HG02973 (cell line): ENCODE results near the gene KAT7.

ENCODE experiments used
- ATAC-seq: cut with Tn5 transposase; IDR thresholded peaks from one replicate; pipeline ENCODE4 v1.9.1; 2021; ENCODE audit warnings: moderate library complexity; ENCODE audit not compliant: unreplicated experiment

Gene KAT7

GRCh38 chr17:49760296-49760695, 28.2 kb upstream of the KAT7 start:
- no peak for ATAC-seq

DNA sequence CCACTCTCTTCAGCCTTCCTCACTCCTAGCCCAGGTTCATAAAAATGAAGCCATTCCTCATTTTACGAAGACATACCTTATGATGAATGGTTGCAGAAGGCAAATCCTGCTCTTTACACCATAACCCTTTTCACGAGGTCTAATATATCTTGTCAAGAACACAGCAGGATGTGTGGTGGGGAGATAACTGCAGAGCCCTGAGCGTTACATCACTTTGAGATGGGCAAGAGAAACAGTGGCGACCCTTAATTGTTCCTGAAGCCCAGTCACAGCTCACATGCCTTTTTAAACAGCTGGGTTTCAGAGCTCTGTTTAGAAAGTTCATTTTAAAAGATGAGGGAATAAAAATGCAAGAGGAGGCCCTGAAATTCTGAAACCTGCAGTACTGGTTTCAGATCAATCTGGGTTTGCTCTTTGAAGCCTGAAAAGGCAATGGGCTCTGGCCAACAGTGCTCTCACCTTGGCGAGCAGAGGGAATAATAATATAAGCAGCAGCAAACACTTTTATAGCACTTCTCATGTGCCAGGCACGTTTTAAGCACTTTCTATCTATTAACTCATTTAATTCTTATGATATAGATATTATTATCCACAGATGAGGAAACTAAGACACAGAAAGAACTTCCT, 27.4 kb upstream of the KAT7 start:
- ATAC-seq, result no peak

DNA sequence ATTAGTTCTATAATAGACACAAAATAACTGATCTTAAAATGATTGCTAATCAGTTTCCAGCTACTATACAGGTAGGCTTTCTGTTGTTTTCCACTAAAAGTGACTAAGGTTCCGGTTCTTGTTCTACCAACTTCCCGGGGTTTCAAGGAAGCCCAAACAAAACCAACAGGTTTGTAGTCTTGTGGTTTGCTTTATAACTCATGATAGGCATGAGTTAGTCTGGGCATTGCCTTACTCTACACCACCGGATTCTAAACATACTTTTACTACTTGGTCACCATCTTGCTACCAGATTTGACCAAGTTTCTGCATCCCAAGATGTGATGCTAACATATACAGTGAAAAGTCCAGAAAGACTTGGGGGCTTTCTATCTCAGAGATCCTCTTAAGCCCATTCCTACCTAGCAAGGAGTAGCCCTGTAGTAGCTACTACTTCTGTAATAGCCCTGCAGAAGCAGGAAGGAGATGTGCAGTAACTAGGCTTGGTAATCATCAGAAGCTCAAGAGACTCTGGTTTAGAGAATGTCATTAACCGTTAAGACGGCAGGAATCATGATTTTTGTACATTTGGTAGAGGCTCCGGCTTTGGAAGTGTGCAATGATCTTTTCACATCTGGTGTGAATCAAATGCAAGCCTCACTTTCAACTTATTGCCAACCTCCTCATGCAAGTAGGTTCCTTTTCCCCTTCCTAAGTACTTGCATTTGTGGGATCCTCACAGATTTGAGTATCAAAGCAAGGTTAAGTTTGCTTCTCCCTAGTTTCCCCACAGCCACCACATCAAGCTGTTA, 26.1 kb upstream of the KAT7 start:
- no peak for ATAC-seq

- ATAC-seq, result peak; percentile 92
Observed at GRCh38 chr17:49763735-49764558, 24.5 kb upstream of the KAT7 start, which contains the start of gene FAM117A. Gene FAM117A (minus strand): TSS chr17:49764131. CDS start chr17:49764087, 44 bp downstream.

GRCh38 chr17:49764559-49765180, 23.8 kb upstream of the KAT7 start:
- no peak for ATAC-seq

DNA sequence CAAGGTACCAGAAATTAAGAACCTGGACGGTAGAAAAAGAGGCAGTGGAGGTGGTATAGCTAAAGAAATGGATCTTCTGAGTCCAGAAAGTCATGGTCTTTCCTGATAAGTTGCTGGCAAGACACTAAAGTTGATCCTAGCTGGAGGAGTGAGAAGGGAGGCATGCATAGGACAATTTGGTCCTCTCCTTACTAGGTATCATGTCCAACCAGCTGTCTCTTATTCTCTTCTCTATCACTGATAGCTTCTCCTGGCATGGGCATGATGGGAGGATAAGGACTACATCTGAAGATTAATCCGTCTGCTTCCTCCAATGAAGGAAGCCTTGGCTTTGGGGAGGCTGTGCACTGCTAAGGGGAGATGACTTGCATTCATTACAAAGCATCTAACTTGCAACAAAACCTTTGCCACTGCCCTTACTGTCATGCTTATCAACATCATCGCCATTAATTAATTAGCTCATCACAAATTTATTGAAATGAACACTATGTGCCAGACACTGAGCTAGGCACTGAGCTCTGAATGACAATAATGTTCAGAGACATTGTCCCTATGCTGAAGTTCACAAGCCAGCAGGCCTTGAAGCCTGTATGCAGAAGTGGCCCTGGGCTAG, 21.5 kb upstream of the KAT7 start:
- no peak for ATAC-seq

DNA sequence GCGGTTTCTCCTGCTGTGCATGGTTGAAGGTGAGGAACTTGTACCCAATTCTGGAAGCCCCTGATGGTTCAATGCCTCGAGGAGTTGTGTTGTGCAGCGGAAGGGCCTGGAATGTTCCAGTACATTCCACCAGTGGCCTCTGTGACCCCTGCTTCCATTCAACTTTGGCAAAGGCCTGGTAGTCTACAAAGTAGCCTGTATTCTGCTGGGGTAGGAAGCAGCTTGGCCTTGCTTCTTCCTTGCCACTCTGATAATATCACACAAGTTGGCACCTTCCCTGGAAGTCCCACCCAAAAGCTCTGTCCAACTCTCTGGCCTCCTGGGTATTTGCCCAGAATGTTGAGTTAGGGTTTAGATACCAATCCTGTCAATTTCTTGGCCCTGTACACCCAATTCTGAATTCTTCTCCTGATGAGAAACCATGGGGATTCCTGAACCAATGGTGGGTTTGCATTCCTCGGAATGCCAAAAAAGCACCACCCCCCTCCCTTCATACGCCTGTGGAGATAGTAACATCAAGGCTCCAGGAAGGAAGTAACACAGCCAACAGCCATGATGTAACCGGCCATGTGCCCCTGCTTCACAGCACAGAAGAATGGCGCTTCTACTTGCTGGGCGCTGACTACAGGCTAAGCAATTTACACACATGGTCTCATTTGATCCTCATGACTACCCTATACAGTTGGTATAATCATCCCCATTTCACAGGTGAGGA, 12.8 kb upstream of the KAT7 start:
- ATAC-seq, result no peak

- ATAC-seq, result no peak
Observed at GRCh38 chr17:49776551-49777300, 11.8 kb upstream of the KAT7 start.

- ATAC-seq, result no peak
Observed at GRCh38 chr17:49777563-49777962, 10.9 kb upstream of the KAT7 start.

- no peak for ATAC-seq
Observed at GRCh38 chr17:49779156-49779738, 9.2 kb upstream of the KAT7 start.

- no peak for ATAC-seq
Observed at GRCh38 chr17:49779739-49780231, 8.7 kb upstream of the KAT7 start.

DNA sequence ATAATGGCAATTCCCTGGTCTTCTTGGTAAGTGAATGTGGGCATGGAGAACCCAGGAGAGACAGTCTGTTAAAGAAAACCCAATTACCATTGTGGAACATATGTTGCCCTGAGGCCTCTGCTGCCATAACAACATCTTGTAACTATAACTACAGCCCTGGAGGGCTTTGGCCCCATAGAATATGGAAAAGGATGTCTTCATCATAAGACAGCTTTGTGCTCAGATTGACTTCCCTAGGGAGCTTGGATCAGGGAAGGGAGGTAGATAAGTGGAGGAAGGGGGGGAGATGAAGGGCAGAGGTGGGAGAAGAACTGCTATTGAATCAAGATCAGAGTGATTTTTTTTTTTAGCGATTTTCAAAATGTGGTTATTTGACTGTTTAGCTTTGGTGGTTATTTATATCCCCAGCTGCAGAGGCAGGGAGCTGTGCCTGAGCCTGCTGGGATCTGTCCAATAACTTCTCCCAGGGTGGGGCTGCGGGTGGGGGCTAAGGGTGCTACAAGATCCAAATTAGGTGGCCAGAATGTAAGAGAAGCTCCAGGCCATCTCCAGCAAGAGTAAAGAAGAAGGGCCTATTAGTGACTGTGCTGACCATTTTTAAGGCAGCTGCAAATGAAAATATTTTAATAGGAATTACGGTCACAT, 5.3 kb upstream of the KAT7 start:
- ATAC-seq, result no peak

DNA sequence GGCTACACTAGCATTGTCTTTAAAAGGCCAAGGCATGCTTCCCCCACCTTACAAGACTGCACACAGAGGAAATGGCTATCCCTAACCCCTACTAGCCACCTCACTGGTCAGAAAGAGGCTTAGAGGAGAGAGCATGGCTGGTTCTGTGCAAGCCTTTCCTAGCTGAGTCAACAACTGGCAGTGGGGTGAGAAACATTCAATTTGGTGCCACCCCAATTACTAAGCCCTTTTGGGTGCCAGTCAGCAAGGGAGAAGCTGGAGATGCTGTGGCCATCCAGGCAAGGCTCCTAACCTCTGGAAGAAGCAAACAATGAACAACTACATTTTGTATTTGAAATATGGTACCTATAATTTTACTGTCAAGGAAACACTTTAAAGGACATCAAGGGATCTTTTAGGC, 4.7 kb upstream of the KAT7 start:
- no peak for ATAC-seq

GRCh38 chr17:49784636-49785035, 3.8 kb upstream of the KAT7 start:
- ATAC-seq, result no peak

GRCh38 chr17:49787884-49788477, 500 bp upstream of the KAT7 start:
- ATAC-seq, result no peak

DNA sequence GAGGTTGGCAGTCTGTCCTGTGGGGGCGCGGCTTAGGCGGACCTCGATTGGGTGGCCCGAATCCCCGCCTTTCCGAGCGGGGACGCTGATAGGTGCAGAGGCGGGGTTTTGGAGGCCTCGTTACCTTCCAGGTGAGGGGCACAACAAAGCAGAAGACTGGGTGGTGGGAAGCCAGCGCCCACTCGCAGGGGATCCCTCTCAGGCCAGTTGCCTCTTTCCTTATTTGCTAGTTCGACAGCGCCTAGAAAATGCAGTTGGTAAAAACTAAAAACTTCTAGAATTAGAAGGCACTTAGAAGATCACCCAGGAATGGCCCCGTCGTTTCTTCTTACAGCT, 730 bp downstream of the KAT7 start:
- ATAC-seq, result no peak

DNA sequence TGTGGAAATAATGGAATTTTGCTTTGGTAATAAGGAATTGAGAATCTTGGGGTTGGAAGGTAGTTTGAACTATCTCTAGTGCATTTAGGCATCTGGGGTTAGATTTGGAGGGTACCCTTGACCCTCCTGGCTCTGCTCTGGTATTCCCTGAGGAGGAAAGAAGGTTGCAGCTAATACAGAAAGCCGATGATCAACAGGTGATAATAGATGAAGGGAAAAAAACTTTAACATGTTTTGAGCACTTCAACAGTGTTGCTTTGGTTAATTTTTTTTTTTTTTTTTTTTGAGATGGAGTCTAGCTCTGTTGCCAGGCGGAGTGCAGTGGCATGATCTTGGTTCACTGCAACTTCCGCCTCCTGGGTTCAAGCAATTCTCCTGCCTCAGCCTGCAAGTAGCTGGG, 4.8 kb downstream of the KAT7 start:
- ATAC-seq, result no peak

DNA sequence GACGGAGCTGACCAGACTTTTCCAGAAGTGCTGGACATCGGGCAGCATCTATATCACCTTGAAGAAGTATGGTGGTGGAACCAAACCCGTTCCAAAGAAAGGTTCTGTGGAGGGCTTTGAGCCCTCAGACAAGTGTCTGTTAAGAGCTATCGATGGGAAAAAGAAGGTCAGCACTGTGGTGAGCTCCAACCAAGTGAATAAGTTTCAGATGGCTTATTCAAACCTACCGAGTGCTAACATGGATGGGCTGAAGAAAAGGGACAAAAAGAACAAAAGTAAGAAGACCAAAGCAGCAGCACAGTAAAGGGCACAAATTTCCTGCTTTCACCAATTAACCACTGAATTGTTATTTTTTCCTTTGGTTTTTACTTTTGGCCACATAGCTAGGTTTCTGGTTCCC, 6.9 kb downstream of the KAT7 start:
- ATAC-seq, result no peak
